NCI-H128 (cell line): ENCODE results near the gene ZNF521.

Source experiments
- DNase-seq: peaks from one replicate; lab custom pipeline; 2025; ENCODE audit not compliant: unreplicated experiment; lab: John Stamatoyannopoulos, UW

The ZNF521 gene

GRCh38 chr18:25340762-25341161 lies 11.2 kb downstream of the ZNF521 start:
- DNase-seq, result no peak

- DNase-seq, result no peak
Measured at GRCh38 chr18:25335676-25336075, 16.3 kb downstream of the ZNF521 start.

GRCh38 chr18:25335062-25335461 lies 16.9 kb downstream of the ZNF521 start:
- DNase-seq, result no peak

GRCh38 chr18:25334588-25334987 lies 17.4 kb downstream of the ZNF521 start:
- no peak for DNase-seq

GRCh38 chr18:25332002-25332401 lies 20.0 kb downstream of the ZNF521 start:
- DNase-seq, result no peak

- DNase-seq, result no peak
Measured at GRCh38 chr18:25329783-25330182, 22.2 kb downstream of the ZNF521 start.

GRCh38 chr18:25327584-25327983 lies 24.4 kb downstream of the ZNF521 start:
- no peak for DNase-seq

DNA sequence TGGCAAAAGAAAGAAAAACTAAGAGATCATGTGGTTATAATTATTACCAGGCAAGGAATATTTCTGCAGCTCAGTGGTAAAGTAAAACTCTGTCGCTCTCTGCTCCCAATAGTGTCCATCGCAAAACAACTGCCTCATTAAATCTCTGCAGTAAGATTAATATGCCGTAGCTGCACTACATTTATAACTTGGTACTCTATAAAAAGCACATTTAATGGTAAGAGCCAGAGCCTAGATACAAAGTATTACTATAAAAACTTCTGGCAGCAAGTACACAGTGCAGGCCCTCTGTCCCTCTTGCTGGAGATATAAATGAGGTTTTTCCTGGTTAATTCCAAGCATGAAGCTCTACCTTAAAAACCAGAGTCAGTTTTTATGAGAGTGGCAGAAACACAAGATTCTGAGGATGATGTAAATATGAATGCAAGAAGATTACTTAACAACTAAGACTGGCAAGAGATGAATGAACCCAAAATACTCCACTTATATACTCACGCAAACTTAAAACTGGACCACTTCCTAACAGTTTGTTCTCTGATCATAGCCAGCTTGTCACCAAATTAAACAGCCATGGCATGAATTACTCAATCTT lies 25.5 kb downstream of the ZNF521 start:
- DNase-seq, result no peak

DNA sequence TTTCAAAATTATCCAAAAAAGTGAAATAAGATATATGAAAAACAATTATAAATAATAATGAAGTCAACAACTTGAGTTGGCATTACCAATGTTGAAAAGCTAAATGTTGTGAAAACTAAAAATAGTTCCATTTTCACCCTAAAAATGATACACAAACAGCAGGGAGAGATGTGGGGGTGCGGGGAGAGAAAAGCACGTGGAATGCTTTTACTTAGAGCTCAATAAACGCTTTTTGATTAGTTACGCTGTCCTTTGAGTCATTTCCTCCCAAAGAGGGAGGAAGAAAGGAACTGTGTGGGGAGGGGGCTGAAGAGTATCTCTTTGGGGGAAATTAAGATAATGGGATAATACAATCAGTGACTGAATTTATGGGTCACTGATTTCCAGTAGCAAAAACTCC lies 29.2 kb downstream of the ZNF521 start:
- DNase-seq, result no peak

DNA sequence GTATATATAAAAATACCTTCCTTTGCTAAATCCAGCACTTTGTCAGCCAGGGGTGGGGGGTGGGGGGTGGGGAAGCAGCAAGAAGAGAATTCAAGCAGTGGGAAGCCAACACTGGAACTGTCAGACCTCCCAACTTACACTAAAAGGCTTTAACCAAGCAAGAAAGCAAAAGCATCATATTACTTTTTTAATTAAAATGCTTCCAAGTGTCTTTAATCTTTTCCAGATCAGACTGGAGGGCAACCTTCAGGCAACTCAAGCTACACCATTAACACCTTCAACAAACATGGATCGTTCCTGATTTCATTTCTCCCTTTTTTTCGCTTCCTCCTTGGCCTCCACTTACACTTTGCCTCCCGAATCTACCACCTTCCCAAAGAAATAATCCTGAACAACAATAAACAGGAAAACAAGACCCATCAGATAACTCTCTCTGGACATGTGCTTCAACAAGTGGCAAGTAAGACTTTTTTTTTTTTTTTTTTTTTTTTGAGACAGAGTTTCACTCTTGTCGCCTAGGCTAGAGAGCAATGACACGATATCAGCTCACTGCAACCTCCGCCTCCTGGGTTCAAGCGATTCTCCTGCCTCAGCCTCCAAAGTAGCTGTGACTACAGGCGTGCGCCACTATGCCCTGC lies 35.5 kb downstream of the ZNF521 start:
- DNase-seq, result no peak

DNA sequence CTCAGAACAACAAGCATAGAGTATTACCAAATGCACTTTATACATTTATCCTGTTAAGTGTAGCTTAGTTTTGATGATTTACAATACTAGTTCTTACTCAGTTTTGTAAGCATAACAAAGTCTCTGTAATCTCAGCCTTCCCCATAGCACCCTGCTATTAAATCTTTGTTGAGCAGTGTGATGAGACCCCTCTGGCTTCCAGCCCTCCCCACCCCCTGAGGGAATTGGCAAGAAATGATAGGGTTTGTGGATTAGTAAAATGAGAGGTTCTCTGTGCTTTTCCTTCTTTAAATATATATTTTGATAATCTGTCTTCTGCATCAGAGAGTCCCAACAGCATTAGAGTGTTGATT lies 37.2 kb downstream of the ZNF521 start:
- DNase-seq, result no peak

DNA sequence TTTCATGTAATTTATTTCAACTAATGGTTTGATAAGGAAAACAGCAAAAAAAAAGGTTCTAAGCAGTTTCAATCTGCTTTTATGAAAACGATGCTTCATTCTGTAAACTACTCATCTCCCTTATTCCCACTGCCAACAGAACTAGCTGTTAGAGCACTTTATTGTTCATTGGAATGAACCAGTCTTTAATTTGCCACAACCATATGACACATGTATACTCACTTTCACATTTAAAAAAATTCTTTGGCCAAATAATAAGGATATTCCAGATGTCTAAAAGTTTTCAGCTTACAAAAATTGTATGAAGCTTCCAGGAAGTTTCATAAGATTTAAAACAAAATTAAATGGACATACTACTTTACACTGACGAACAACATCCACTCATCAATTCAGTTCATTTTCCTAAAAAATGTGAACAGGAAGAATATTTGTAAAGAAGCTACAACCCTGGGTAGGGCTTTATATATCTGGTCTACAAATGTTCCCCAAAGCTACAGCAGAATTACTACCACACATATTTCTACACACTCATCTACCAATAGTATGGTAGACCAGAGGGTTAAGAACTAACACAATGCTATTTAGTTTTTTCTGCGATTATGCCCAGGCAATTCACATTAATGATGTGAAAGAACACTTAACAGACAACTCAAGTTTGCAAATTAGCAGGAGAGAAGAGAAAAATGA lies 37.7 kb downstream of the ZNF521 start:
- no peak for DNase-seq

- no peak for DNase-seq
Measured at GRCh38 chr18:25313268-25313667, 38.7 kb downstream of the ZNF521 start.

DNA sequence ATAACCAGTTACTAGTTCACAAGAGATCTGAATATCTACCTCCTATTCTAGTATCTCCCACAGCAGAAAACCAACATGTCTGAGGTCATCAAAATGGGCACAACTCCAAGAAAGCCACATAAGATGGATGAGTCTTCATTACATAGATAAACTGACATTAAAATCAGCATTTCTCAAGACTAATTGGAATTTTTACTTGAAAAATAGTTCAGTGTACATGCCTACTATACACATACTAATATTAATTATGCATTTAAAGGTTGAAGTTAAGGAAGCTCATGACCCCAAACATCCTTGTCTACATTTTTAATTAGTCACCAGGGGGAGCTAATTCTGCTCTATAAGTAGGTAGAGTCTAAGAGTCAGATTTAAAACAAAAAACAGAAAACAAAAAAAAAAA lies 41.9 kb downstream of the ZNF521 start:
- DNase-seq, result no peak

GRCh38 chr18:25308381-25308780 lies 43.6 kb downstream of the ZNF521 start:
- DNase-seq, result no peak

DNA sequence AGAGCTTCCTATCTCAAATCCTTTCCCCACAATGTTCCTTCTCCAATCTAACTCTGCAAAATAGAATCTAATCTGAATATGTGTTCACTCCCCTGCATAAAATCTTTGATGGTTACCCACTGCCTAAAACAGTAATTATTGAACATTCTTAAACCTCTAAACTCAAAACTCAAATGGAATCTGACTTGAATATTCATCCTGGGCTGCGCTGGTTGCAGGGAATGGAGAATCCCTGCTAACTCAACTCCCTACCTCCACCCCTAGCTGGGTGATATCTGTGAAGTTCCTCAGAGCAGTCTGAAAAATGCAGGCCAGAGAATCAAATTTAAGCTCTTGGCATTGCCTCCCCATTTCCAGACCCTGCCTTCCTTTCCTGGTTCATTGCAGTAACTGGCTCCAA lies 44.8 kb downstream of the ZNF521 start:
- DNase-seq, result no peak

DNA sequence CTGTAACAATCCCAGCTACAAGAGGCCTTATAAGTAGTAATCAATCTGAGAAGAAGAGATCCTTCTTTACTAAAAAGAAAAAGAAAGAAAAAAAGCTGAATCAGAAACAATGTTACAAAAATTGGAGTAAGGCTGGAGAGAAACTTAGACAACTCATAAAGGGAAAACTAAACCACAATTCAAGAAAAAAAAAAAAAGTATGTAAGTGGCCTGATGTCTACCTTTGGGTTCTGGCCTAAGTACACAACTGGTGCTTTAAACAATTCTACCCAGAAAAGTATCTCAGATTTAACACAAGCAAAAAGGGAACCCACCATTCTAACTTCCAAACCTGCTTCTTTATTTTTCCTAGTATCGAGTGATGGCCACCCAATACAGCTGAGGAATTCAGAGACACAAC lies 45.3 kb downstream of the ZNF521 start:
- no peak for DNase-seq

- no peak for DNase-seq
Measured at GRCh38 chr18:25305584-25305983, 46.4 kb downstream of the ZNF521 start.

- DNase-seq, result no peak
Measured at GRCh38 chr18:25300492-25300891, 51.5 kb downstream of the ZNF521 start.

- DNase-seq, result no peak
Measured at GRCh38 chr18:25299426-25300300, 52.3 kb downstream of the ZNF521 start.

GRCh38 chr18:25298853-25299274 lies 53.1 kb downstream of the ZNF521 start:
- DNase-seq, result no peak
